HG03457 (cell line): Measurements from ENCODE around the gene LRRK1.
A peak's percentile ranks its signal among the peaks of the same experiment; 100 is the strongest.

ENCODE experiments used
- ATAC-seq: cut with Tn5 transposase; IDR thresholded peaks from one replicate; pipeline ENCODE4 v1.9.1; 2021; ENCODE audit warnings: moderate number of reproducible peaks; ENCODE audit not compliant: unreplicated experiment

LRRK1 gene

DNA sequence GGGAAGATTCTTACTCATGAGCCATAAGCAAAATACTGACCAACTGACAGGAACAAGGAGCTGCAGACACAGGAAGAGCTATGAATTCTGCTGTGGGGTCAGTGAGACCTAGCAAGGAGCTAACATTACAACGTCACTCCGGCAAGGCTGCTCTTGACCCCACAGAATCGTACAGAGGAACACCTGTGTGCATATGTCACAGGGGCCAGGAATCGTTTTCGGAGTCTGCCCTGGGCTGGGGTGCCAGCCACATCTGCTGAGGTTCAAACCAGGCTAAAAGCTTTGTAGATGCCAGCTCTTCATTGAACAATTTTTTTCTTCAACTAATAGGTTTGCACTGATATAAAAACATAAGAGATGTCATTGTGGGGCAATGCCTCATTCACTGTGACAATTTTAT lies 82.6 kb downstream of the LRRK1 start:
- no peak for ATAC-seq

DNA sequence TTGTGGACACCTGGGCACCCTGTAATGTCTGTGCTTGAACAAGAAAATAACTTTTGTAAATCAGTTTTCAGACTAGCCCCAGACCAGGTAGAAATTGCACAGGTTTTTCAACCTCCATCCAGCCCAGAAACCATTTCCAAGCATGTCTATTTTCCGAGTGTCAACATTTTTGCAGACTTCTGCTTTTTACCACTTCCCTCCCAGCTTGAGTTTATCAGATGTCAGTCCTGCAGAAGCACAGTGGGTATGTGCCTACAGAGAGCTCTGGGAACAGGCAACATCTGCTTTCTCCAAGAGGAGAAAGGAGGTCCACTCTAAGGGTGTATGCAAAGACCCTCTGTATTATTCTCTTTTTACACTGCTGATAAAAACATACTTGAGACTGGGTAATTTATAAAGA lies 83.9 kb downstream of the LRRK1 start:
- no peak for ATAC-seq

DNA sequence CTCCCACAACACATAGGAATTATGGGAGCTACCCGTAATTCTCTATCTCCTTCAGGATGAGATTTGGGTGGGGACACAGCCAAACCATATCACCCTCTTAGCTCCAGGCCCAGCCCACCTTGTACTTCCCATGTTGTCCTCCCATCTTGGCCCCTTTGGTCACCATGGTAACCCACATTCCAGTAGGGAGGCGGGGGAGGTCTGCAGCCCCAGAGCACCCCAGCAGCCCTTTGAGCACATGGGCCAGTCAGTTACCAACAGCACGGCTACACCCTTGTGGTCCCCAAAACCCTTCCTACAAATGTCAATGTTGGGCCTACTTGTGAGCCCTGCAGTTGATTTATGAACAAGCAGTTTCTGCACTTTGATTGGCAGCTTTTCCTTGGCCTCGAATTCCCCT lies 84.5 kb downstream of the LRRK1 start:
- ATAC-seq = no peak

DNA sequence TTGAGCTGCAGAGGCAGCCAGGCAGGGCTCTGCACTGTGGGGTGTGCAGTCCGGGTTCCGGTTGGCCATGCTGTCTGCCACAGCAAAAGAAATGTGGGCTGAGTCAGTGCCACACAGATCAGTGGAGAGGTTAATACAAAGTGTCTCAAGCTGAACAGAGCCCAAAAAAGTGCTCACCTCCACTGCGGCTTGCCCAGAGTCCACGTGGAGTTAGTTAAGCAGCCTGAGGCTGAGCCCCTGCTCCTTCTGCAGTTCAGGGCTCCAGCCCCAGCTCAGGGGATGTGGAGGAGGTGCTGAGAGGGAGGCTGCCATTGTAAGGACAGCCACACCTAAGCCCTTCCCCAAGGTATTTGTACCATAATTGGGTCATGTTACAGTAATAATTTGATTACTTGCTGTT lies 85.3 kb downstream of the LRRK1 start:
- no peak for ATAC-seq

DNA sequence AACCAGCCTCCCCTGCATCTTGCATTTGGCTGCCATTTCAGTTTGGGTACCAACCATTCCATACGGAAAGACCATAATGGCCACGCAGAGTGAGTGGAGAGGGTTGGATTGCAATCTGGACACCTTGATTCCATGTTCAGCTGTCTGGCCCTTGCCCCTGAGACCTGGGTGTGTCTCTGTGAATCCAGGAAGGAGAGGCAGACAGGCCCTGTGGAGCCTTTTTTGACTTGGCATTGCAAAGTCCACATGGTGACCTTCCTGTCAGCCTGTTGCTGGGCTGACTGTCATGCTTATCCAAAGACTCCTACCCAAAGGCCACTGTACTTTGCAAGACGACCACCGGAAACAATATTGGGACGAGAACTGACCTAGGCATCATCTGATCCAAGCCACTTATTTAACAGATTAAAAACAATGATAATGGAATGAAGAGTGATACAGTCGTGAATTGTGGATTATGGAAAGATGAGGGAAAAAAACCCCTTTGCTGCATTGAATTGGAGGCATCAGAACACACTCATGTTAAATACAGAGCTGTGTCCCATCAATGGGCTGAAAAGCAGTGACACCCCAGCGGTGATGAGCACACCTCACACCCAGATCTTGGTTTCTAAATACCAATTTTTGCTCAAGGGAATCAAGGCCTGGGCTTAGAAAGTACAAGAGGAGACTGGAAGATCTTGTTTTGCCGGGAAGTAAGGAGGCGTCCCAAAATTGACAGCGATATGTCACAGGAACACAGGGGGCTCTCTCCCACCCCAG lies 86.0 kb downstream of the LRRK1 start:
- ATAC-seq = no peak

DNA sequence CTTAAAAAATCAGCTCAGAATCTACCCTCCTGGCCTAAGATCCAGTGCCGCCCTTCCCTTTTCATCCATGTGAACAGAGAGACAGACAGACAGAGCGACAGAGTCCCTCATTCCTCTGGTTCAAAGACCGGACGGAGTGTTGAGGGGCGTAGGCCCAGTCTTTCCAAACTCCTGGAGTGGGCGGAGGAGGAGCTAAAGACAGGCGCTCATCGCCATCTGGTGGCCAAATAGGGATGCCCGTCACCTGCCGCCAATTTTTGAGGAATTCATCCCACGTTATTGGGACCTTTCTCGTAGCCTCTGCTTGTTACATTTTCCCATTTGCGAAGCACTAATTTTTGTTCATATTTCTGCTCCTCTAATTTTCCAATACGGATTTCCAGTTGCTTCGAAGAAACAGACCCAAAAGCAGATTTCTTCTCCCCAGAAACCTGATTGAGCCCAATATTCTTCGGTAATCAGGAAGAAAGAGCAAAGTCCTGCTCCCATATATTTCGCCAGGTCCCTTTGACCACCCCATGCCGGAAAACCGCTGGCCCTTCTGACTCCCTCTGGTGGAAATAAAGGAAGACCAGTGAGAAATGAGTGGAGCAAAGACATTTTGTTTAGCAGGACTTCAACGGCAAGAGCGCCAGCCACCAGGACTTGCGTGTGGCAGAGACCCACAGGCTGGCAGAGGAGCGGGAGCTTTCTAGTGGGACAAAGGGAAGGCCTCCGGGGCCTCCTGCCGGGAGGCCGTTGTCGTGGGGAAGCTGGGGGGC lies 88.0 kb downstream of the LRRK1 start:
- peak; percentile 43 for ATAC-seq

DNA sequence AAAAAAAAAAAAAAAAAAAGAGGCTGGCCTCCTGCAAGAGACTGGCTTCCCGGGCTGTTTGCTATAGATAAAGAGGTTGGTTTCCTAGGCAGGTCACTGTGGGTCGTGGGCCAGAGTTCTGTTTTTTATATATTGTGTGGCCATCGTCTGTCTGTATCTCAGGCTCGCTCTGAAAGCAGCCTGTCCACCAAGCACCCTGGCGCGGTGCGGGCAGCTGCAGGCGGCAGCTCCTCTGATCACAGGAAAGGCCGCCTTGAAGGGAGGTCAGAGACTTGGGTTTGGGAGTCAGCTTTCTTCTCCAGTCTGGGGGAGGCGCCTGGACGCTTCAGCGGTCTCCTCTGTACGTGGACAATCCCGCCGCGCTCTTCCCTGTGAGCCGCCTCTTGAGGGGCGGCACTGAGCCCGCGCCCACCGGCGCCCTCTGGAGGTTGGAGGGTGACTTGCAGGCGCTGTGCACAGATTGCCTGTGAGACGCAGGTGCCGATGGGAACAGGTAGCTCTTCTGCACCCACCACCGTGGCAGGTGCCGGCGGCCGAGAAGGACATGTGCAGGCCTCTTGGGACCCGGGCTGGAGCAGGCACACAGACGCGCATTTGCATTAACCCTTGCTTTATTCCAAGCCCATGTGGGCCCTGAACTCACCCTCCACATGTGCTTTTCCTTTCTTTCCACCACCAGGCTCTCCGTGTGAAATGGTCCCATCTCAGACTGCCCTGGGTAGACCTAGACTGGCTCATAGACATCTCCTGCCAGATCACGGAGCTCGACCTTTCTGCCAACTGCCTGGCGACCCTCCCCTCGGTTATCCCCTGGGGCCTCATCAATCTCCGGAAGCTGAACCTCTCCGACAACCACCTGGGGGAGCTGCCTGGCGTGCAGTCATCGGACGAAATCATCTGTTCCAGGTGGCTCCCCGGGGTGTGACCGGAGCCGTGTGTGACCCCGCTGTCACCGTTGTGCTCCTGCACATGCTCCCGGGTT lies 89.3 kb downstream of the LRRK1 start:
- peak; percentile 74 for ATAC-seq

DNA sequence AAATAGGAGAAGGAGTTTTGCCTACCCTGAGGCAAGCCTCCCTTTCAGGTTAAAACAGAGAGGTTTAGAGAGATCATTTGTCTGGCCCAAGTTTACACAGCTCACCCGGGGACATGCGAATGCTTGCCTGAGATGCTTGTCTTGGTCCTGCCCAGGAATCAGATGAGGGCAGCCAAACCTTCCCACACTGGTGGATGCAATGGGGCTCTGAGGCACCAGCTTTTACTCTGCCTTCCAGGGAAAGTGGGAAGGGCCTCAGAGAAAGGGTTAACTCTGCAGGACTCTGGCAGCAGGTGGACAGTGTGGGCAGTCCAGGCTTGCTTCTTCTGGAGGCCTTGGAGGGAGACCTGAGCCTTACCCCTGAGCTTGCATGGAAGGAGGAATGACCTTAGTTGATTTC lies 90.0 kb downstream of the LRRK1 start:
- ATAC-seq = no peak

DNA sequence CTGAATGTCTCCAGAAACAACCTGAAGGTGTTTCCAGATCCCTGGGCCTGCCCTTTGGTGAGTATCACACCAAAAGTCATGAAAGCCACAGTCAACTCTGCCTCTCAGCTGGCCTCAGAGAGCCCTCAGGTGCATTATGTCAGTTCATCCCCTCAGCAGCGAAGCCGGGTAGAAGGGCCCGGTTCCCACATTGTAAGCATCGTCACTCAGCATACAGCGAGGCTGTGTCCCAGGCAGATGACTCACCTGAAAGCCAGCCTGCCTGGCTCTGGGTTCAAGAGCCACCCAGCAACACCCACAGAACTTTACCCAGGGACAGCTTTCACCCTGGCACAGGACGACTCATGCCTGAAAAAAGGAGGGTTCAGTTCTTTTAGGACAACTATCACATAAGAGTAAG lies 91.6 kb downstream of the LRRK1 start:
- no peak for ATAC-seq

DNA sequence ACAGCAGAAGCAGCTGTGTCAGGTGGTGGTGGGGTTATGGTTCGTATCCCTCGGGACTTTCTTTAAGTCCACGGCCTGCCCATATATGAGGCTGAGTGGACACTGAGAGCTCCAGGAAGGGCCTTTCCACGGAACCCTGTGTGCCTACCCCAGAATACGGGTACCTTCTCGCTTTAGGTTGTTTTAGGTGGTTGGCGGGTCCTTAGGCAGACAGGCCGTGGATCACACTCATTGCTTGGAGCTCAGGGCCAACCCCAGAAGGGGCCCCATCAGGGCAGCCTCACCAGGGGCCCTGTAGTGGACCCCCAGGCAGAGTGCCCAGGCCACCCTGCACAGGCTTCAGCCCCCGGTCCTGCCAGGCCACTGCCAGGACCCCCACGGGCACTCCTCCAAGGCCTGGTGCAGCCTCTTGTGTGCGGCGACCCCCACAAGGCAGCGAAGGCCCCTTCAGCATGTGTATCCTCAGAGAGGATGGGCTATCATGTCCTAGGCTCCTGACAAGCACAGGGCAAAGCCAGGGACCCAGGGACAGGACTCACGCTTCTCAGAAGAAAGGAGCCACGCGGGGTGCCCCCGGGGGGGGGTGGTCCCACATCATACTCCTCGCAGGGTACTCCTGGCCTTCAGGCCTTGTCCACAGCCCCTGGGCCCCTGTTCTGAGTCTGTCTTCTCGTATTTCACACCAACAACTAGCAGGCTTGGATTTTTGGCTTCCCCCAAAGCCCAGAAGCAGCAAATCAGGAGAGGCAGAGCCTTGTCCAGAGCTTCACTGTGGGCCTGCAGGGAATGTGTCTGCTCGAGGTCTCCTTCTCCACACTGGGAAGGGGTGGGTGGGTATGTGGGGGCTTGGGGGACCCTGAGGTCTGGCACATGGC lies 93.4 kb downstream of the LRRK1 start:
- ATAC-seq = no peak

DNA sequence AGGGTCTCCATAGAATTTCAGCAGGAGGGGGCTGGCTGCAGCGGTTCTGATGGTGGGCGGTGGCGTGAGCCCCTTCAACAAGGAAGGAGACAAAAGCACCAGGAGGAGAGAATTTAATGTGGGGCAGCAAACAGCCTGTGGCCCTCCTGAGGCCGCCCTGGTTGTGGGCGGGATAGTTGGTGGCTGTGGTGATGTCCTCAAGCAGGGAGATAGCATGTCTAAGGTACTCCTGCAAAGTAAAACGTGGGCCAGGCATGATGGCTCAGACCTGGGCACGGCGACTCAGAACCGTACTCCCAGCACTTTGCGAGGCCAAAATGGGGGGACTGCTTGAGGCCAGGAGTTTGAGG lies 94.0 kb downstream of the LRRK1 start:
- ATAC-seq = no peak

DNA sequence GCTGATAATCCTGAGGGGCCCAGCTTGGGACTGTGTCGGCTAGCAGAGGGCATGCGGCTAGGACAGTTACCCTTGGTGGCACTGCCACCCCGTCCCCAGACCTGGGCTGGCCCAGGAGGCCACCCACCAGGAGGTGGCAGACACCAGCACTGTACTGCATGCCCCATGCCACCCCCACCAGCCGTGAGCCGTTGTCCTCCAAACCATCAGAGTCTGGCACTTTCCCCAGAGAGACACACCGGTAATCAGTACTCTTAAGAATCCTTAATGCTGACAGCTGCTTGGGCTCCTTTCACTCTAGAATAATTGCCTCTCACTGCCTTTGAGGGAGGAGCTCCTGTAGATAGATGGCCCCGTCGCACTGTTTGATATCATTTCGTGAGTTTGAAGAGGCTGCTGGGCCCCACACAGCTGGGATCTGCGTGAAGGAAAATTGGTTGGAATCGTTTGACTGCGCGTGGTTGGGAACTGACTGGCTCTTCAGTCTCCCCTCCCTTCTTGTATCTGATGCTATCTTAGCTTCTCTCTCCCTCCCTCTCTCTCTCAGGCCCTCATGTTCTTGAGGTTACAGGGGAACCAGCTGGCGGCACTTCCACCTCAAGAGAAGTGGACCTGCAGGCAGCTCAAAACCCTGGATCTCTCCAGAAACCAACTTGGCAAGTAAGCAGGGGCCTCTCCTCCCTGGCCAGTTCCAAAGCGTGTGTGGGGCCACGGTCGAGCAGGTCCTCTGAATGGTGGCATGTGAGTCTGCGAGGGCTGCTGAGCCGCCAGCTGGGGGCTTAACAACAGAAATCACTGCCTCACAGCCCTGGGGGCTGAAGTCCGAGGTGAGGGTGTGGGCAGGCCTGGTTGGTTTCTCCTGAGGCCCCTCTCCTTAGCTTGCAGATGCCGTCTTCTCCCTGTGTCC lies 94.9 kb downstream of the LRRK1 start:
- no peak for ATAC-seq

DNA sequence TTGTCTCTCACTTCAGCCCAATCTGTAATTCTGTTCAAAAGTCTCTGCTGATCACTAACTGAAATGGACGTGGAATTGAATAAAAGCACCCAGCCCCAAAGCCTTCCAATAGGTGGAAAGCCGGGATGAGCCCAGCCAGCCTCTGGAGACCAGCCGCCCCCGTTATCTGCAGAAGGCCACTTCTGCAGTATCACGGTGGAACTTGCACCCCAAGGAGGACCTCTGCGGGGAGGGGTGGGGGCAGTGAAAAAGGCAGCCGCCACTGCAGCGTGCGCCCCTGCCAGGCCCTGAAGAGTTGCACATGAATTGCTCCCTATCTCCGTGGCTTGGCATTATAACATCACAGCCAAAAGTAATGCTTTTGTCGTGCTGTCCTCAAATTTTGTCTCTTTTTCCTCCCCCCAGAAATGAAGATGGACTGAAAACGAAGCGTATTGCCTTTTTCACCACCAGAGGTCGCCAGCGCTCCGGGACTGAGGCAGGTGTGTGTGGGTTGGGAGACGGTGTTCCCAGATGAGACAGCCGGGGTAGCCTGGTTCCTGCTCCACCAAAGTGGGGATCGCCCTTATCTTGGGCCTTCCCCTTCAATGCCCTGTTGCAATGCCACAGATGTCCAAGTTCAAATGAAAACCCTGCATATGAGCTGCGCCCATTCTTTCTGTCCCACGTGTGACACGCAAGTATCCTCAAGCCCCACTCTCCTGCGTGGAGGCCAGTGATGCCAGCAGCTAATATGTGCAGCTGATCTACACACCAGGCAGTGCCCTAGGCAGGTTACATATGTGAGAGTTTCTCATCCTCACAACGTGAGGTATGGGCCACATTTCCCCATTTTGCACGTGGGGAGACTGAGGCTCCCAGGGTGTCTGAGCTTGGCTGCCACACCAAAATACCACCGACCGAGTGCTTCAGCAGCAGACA lies 96.0 kb downstream of the LRRK1 start:
- no peak for ATAC-seq

DNA sequence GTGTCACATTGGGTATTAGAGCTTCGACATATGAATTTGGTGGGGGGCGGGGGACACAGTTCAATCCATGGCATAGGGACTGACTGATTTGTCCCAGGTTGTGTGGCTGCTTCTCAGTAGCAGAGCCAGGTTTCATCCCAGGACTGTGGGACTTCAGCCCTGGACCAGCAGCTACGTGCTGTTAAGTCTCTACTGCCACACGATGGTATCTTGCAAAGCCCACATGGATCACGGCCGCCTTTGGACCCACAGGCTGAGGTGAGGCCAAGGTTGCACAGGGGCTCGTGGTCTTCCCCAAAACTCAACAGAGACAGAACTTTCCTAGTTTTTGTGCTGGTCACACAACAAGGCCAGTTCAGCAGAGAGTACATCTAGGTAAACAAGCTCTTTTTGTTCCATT lies 97.4 kb downstream of the LRRK1 start:
- no peak for ATAC-seq

DNA sequence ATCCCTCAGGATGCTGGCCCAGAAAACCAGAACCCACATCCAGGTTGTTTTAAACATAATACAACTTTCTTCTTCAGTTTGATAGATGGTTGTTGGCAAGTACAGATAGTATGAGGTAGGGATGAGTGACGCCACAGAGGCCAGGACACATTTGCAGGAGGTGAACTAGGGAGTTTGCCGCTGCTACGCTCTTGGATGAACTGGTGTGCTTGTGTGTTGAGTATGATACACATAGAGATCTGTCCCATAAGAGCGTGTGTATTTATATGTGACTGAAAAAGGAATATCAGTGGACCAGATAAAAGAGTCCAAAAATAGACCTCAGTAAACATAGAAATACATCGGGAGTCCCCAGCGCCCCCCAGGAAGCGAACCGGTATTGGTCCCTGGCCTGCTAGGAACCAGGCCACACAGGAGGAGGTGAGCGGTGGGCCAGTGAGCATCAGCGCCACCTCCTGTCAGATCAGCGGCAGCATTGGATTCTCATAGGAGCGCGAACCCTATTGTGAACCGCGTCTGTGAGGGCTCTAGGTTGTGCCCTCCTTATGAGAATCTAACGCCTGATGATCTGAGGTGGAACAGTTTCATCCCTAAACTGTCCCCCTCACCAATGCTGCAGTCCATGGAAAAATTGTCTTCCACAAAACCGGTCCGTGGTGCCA lies 98.1 kb downstream of the LRRK1 start:
- no peak for ATAC-seq

DNA sequence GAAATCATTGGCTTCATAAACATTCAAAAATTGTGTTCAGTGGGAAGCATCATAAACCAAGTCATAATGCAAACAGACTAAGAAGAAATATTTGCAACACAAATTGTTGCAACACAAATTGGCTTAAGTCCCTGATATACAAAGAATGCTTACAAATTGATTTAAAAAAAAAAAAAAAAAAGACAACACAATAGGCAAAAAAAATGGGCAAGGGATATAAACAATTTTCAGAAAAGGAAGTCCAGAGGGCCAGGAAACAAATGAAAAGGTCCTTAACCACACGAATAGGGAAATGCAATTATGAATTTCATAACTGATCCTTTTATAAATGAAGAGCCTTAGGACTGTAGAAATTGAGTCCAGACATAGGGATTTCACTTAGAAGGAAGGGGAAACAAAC lies 98.9 kb downstream of the LRRK1 start:
- no peak for ATAC-seq

DNA sequence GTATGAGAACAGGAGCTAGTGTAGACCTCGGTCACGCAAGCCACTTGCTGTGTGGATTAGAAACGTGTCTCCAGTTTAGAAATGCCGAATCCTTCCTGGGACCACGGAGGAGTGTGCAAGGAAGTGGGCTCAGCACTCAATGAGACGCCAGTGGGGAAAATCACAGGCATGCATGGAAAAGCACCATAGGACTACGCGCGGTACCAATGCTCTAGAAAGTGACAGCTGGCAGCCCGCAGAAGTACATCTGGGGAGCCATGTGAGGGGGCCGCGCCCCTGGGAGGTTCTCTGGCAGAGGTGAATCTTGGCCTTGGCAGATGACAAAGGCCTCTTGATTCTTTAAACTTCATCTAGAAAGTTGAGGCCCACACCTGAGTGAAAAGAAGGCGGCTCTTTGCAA lies 99.3 kb downstream of the LRRK1 start:
- no peak for ATAC-seq

DNA sequence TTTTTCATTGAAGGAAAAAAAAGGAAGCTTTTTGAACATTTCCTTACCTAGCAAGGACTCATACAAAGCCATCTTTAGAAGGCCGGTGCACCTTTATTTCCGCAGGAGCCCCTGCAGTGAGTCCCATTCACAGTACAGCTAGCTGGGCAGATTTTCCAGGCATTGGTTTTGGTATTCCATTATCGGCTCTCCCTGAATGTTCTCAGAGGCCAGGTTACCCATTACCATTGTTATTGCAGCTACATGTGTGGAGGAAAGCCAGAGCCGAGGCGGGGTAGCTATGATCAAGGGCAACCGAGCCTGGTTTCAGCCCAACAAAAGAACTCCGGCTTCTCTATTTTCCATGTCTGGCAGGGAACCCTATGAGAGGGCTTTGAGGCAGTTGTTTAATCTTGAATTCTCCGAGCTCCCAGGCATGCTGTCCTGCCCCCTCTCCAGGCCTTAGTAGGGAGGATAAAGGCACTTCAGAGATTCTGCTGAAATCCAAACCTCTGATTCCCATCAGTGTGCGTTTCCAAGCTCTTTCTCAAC lies 100.3 kb downstream of the LRRK1 start:
- no peak for ATAC-seq
